Muscle layer of duodenum (tissue), 2 donors: ENCODE results near the gene PCSK2.

Source experiments
- H3K27ac ChIP-seq: one replicate; pipeline ENCODE4 v1.7.0; 2013; ENCODE audit warnings: mild to moderate bottlenecking, low read length
- H3K27me3 ChIP-seq: one replicate; pipeline ENCODE4 v1.7.0; 2013; ENCODE audit warnings: low read depth, mild to moderate bottlenecking, control low read depth, low read length
- H3K36me3 ChIP-seq, 2 donors: one replicate each; pipeline ENCODE4 v1.7.0; 2013; ENCODE audit warnings: low read length in 2 of 2, control low read depth in 1 of 2, mild to moderate bottlenecking in 1 of 2; ENCODE audit not compliant: insufficient read depth in 2 of 2, control insufficient read depth in 1 of 2
- H3K4me1 ChIP-seq, 2 donors: one replicate each; pipeline ENCODE4 v1.7.0; 2013; ENCODE audit warnings: low read length in 2 of 2, mild to moderate bottlenecking in 2 of 2, control low read depth in 1 of 2, moderate library complexity in 1 of 2; ENCODE audit not compliant: insufficient read depth in 2 of 2, control insufficient read depth in 1 of 2
- H3K4me3 ChIP-seq, 2 donors: one replicate each; pipeline ENCODE4 v1.7.0; 2013; ENCODE audit warnings: low read length in 2 of 2, low read depth in 1 of 2, mild to moderate bottlenecking in 1 of 2
- H3K9me3 ChIP-seq, 2 donors: one replicate each; pipeline ENCODE4 v1.7.0; 2013; ENCODE audit warnings: low read length in 2 of 2, control low read depth in 1 of 2, mild to moderate bottlenecking in 1 of 2; ENCODE audit not compliant: control insufficient read depth in 1 of 2
- donor health status: healthy.

PCSK2 gene

DNA sequence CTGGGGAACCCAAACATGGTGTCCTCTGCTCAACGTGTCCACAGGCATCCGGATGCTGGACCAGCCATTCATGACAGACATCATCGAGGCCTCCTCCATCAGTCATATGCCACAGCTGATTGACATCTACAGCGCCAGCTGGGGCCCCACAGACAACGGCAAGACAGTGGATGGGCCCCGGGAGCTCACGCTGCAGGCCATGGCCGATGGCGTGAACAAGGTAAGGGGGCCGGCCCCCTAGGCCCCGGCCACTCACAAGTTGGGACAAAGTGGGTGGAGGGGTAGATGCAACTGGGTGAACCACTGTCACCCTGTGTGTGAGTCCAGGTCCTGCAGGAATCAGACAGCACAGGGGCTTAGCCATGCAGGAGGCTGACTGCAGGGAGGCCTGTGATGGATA lies 209.8 kb downstream of the PCSK2 start:
- no peaks in the 10 kb centered on the region for H3K36me3 ChIP-seq
- H3K4me3 ChIP-seq = no peak overlapping the region
- no peaks in the 10 kb centered on the region for H3K4me1 ChIP-seq
- H3K9me3 ChIP-seq = no peaks in the 10 kb centered on the region
- no peak overlapping the region for H3K27ac ChIP-seq
- H3K27me3 ChIP-seq = no peaks in the 10 kb centered on the region

DNA sequence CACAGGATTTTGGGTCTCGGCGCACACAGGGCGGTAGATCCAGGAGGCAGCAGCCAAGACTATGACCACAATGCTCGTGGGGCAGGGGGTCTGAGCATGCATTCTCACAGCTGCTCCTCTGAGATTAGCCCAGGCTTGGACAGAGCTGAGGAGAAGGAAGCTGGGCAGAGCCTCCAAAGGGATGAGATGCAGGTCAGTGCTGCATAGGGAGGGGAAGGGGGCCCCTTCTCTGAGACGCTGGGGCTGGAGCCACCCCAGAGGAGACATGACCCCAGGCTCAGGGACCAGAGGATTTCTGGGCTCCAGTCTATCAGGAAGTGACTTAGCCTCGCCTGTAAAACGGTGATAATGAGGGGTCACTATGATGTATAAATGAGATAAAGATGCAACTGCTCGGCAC lies 210.4 kb downstream of the PCSK2 start:
- no peaks in the 10 kb centered on the region for H3K36me3 ChIP-seq
- H3K4me3 ChIP-seq = no peak overlapping the region
- H3K4me1 ChIP-seq = no peaks in the 10 kb centered on the region
- H3K9me3 ChIP-seq = peaks cover 0 to 4% of the 10 kb centered on the region in 2 donors
- H3K27ac ChIP-seq = no peak overlapping the region
- H3K27me3 ChIP-seq = no peaks in the 10 kb centered on the region

DNA sequence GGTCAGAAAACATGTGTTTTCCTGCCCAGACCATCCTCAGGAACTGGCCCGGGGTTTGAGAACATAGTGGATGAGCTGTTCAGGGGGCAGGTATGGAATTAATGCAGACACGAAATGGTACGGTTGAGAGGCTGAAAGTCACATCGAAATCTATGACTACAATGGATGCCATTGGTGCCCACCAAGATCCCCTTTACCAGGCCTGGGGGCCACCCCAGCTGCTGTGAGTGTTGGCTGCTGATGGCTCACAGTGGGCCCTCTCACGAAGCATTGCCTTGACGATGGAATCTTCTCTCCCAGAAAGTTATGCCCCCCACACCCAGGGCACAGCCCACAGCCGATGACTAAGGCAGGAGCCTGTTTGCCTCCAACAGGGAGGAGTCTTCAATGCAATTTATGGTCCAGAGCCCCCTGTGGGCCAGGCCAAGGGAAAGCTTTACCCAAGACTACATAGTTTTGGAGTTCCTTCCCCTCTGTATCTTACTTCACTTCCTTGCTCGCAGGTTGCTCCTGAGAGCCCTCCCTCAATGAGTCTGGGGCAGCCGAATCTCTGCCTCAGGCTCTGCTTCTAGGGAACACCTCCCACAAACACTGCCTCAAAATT lies 211.7 kb downstream of the PCSK2 start:
- no peaks in the 10 kb centered on the region for H3K27me3 ChIP-seq
- H3K27ac ChIP-seq = no peak overlapping the region
- H3K4me3 ChIP-seq = no peak overlapping the region
- peaks cover 0 to 4% of the 10 kb centered on the region in 2 donors for H3K9me3 ChIP-seq
- no peaks in the 10 kb centered on the region for H3K36me3 ChIP-seq
- H3K4me1 ChIP-seq = no peaks in the 10 kb centered on the region

DNA sequence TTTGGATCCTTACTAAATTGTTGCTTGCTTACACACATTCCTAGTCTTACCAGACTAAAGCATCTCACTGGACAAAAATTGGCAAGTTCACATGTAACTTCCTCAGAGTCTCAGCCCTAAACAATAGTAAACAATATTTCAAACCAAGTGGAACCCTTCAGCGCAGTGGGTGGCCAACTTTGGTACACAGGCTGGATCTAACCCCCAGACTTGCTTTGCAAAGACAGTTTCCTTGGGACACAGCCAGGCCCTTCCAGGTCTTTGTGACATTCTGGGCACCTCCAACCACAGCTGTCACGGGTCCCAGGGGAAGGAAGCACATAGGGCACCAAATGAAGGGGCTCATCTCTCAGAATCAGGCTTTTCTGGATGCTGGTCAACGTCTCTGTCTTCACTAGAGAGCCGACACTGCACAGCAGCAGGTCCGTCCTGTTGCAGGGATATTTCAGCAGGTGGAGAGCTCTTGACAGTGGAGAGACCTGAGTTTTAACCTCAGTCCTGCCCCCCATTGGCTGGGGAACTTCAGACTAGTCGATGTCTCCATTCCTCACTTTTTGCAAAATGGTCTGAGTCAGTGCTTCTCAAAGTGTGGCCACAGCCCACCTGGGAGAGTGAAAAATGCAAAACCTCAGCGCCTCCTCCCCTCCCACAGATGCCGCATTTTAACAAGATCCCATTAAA lies 212.9 kb downstream of the PCSK2 start:
- Histone ChIP-seq H3K9me3 (peaks cover 0 to 4% of the 10 kb centered on the region in 2 donors), H3K27ac (no peak overlapping the region), H3K36me3 (no peaks in the 10 kb centered on the region), H3K27me3 (no peaks in the 10 kb centered on the region), H3K4me1 (no peaks in the 10 kb centered on the region), H3K4me3 (no peak overlapping the region)

DNA sequence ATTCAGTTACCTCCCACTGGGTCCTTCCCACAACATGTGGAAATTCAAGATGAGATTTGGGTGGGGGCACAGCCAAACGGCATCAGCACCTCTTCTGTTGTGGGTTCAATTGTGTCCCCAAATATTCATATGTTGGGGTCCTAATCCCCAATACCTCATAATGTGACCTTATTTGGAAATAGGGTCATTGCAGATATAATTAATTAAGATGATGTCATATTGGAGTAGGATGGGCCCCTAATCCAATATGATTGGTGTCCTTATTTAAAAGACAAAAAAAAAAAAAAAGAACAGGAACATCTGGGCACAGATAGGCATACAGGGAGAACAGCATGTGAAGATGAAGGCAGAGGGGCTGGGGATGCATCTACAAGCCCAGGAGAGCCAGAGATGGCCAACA lies 214.9 kb downstream of the PCSK2 start:
- Histone ChIP-seq H3K9me3 (peaks cover 0 to 4% of the 10 kb centered on the region in 2 donors), H3K4me1 (no peaks in the 10 kb centered on the region), H3K27ac (no peak overlapping the region), H3K27me3 (no peaks in the 10 kb centered on the region), H3K36me3 (no peaks in the 10 kb centered on the region), H3K4me3 (no peak overlapping the region)

DNA sequence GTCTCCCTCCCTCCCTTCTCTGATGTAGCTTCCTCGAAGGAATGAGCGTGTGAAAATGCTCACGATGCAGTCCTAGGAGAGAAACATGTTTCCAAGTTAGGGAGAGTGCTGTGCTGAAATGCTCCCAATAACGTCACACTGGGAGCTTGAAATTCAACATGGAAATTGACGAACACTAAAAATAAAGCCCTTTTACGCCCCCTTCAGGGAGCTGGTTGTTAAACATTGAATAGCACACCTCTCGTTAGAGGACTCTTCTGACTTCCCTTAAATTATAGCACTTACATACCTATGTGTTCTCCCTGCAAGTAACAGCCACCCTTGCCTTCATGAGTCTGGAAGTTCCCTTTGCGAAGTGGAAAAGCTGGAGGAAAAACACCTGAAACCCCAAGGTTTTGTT lies 215.7 kb downstream of the PCSK2 start:
- no peaks in the 10 kb centered on the region for H3K36me3 ChIP-seq
- no peaks in the 10 kb centered on the region for H3K27me3 ChIP-seq
- H3K27ac ChIP-seq = no peak overlapping the region
- no peaks in the 10 kb centered on the region for H3K4me1 ChIP-seq
- H3K4me3 ChIP-seq = no peak overlapping the region
- H3K9me3 ChIP-seq = peaks cover 0 to 4% of the 10 kb centered on the region in 2 donors

DNA sequence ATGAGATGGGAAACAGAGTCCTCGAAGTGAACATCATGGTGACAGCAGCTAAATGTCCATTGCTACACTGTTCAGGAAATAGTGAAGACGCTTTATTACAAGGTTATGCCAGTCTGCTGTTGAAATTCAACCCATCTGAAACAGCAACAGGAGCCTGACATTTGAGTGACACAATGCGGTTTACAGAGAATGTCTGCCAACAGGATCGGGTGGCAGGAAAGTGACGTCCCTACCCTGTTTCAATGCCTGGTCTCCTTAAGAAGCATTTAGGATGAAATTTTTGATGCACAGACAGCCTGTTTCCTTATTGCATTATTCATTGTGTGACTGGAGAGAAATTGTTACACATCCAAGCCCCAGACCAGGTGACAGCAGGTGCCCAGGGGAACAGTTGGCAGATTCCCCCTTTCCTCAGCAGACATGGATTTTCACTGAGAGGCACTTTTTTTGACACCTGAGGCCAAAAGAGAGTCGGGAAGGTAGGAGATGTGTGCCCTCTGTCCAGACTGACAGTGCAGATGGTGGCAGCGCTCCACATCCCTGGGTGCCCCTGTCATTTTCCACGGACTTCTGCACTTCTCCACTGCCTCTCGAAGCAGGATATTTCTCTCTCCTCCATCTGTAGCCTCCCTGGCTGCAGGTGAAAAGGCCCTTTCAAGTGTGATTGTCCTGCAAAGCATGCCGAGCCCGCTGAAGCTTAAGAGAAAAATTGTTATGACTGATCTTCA lies 216.5 kb downstream of the PCSK2 start:
- Histone ChIP-seq H3K9me3 (peaks cover 0 to 4% of the 10 kb centered on the region in 2 donors), H3K27ac (no peak overlapping the region), H3K36me3 (no peaks in the 10 kb centered on the region), H3K4me1 (no peaks in the 10 kb centered on the region), H3K27me3 (no peaks in the 10 kb centered on the region), H3K4me3 (no peak overlapping the region)

DNA sequence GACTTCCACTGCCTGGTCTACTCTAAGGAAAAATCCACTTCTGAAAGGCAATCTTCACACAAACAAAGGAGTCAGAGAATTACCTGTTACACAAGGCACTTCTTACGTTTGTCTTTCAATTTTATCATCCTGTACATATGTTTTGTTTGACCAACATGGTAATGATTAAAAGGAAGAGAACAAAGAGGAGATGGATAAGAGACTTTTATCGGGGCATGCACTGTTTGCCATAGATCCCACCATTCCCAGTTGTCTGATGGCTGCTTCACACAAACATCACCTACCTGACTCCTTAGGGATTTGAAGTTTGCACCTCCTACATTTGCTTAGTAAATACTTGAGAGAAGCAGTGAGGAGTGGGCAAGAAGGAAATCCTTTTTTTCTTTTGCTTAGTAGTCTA lies 217.3 kb downstream of the PCSK2 start:
- H3K27me3 ChIP-seq = no peaks in the 10 kb centered on the region
- H3K36me3 ChIP-seq = no peaks in the 10 kb centered on the region
- no peak overlapping the region for H3K27ac ChIP-seq
- peaks cover 0 to 4% of the 10 kb centered on the region in 2 donors for H3K9me3 ChIP-seq
- no peaks in the 10 kb centered on the region for H3K4me1 ChIP-seq
- H3K4me3 ChIP-seq = no peak overlapping the region

DNA sequence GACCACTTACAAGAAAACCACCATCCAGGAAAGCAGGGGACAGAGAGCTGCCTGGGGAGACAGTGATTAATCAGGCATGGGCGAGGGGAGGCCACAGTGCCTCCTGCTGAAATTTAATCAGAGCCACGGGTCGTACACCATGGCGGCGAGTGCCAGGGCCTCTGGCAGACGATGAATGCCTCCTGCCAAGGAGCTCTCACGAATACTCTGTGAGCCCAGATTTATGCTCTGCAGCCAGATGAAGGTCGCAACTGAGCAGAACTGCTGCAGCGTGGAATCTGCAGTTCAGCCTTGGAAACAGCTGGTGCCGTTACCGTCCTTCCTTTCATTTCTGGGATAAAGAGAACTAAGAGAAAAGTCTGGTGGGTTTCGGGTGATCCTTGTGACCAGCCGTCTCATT lies 218.7 kb downstream of the PCSK2 start:
- Histone ChIP-seq H3K27ac (no peak overlapping the region), H3K36me3 (no peaks in the 10 kb centered on the region), H3K4me1 (no peaks in the 10 kb centered on the region), H3K4me3 (no peak overlapping the region), H3K27me3 (no peaks in the 10 kb centered on the region), H3K9me3 (peaks cover 0 to 4% of the 10 kb centered on the region in 2 donors)

DNA sequence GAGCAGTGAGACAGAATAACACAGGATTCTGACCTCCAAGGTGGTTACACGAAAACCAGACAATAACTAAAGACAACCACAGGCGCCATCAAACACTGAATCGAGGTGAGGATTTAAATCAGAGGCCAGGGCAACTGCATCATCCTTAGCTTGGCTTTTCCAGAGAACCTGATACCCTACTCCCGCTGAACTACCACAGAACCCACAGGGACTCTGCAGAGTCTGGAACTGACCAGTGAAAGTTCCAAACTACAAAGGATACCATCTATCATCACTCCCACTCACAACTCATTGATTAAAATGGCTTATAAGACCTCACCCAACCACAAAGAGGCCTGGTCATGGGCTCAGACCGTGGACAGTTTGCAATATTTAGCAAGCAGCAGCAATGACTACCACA lies 219.3 kb downstream of the PCSK2 start:
- Histone ChIP-seq H3K4me3 (no peak overlapping the region), H3K36me3 (no peaks in the 10 kb centered on the region), H3K4me1 (no peaks in the 10 kb centered on the region), H3K27me3 (no peaks in the 10 kb centered on the region), H3K9me3 (peaks cover 0 to 4% of the 10 kb centered on the region in 2 donors), H3K27ac (no peak overlapping the region)

DNA sequence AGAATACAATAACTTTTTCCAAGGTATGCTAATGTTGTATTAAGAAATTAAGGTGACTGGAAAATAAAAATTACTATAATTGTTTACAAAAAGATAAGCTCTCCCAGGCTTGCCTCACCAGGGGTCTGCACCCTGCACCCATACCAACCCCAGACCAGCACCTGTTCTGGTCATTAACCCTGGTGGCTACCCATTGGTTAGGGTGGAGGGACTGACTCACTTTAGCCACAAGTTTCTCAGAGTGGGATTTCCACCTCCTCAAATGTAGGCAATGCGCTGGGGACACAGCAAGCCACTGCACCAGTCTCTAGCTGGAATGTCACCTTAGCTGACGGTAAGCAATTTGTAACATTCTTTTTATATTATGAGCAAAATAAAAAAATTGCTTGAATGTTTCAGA lies 221.2 kb downstream of the PCSK2 start:
- Histone ChIP-seq H3K4me1 (no peaks in the 10 kb centered on the region), H3K4me3 (no peak overlapping the region), H3K27ac (no peak overlapping the region), H3K36me3 (no peaks in the 10 kb centered on the region), H3K27me3 (no peaks in the 10 kb centered on the region), H3K9me3 (no peaks in the 10 kb centered on the region)
